CD4-positive, alpha-beta T cell (primary cell): ENCODE data around the gene TRABD2B. TPM values are rescaled to one million over a fixed set of nuclear protein-coding genes. Genes with fewer than 3 reads are reported as not detected.

Experiments
- ATAC-seq: fragments of 200-7000 bp; cut with Tn5 transposase; one replicate; pipeline ENCODE4 v1.10.0; 2022; ENCODE audit warnings: mild to moderate bottlenecking; ENCODE audit not compliant: poor library complexity
- CTCF ChIA-PET: fragments of 350-600 bp; sonication (Branson Sonifier 250); formaldehyde crosslinking; loops from one replicate; lab custom pipeline; 2021; ENCODE audit warnings: antibody characterized with exemption, inconsistent platforms; lab: Charles Lee
- POLR2A ChIA-PET: fragments of 350-600 bp; sonication (Branson Sonifier 250); formaldehyde crosslinking; loops from one replicate; lab custom pipeline; 2021; ENCODE audit warnings: antibody characterized with exemption, inconsistent platforms; lab: Charles Lee
- DNase-seq, 14 experiments: peaks; one replicate each; pipeline ENCODE4 v3.0.0-alpha.2; 2013 to 2020; ENCODE audit warnings: mixed read lengths in 2 of 14
- H3K27ac ChIP-seq, 2 donors: one replicate each; pipeline versions ENCODE4 v1.5.1 to v1.7.0; 2013; ENCODE audit warnings: low read length in 2 of 2, low read depth in 1 of 2, mild to moderate bottlenecking in 1 of 2
- H3K27me3 ChIP-seq, 2 experiments: 1 replicate in 1 of 2; 2 replicates in 1 of 2; pipeline versions ENCODE4 v1.6.1 to v1.7.0; 2013; ENCODE audit warnings: low read length in 2 of 2, control low read depth in 1 of 2, mild to moderate bottlenecking in 1 of 2, moderate library complexity in 1 of 2; ENCODE audit not compliant: insufficient read depth in 2 of 2, control insufficient read depth in 1 of 2
- H3K36me3 ChIP-seq: one replicate; pipeline ENCODE4 v1.6.1; 2013; ENCODE audit warnings: low read length, control low read depth; ENCODE audit not compliant: insufficient read depth
- H3K4me1 ChIP-seq: one replicate; pipeline ENCODE4 v1.6.1; 2013; ENCODE audit warnings: low read length, control low read depth; ENCODE audit not compliant: insufficient read depth
- H3K4me3 ChIP-seq: one replicate; pipeline ENCODE4 v1.5.1; 2013; ENCODE audit warnings: mild to moderate bottlenecking, low read length, moderate library complexity
- H3K9me3 ChIP-seq, 2 experiments: 1 replicate in 1 of 2; 2 replicates in 1 of 2; pipeline versions ENCODE4 v1.6.1 to v1.7.0; 2013; ENCODE audit warnings: low read length in 2 of 2, mild to moderate bottlenecking in 2 of 2, control low read depth in 1 of 2, moderate library complexity in 1 of 2; ENCODE audit not compliant: control insufficient read depth in 1 of 2, insufficient read depth in 1 of 2
- H3K27ac Mint-ChIP-seq: one replicate; pipeline ENCODE4 v1.8.0; 2020; ENCODE audit warnings: mixed read lengths
- H3K27me3 Mint-ChIP-seq: one replicate; pipeline ENCODE4 v1.8.0; 2021; ENCODE audit warnings: mixed read lengths
- H3K36me3 Mint-ChIP-seq: one replicate; pipeline ENCODE4 v1.8.0; 2021; ENCODE audit warnings: low read depth, mixed read lengths
- H3K4me1 Mint-ChIP-seq: one replicate; pipeline ENCODE4 v1.8.0; 2021; ENCODE audit warnings: low read depth, mixed read lengths
- H3K4me3 Mint-ChIP-seq: one replicate; pipeline ENCODE4 v1.8.0; 2020; ENCODE audit warnings: mild to moderate bottlenecking, mixed read lengths
- H3K9me3 Mint-ChIP-seq: one replicate; pipeline ENCODE4 v1.8.0; 2020; ENCODE audit warnings: mixed read lengths
- intact Hi-C, 2 experiments: fragments of 100-400 bp; cut with DNase I in 1 of 2; cut with micrococcal nuclease in 1 of 2; formaldehyde crosslinking; loops; one replicate each; pipeline versions ENCODE4 v1.15.1 to v1.9.0; 2023 to 2025; cut with DNase I, micrococcal nuclease
- total RNA-seq, 174 experiments: library from RNA in 2 of 174; stranded (reverse) in 2 of 174; gene quantifications; one replicate each; pipeline ENCODE4 v1.2.3 and lab custom pipeline; 2021 to 2026
- TF ChIP-seq, protein P1 (sequence below): fragments of 200-600 bp; IDR thresholded peaks from one replicate; pipeline ENCODE4 v1.8.0; 2022; ENCODE audit warnings: antibody characterized with exemption, mild to moderate bottlenecking

TRABD2B gene
- total RNA-seq, 2 experiments from 2014 or later = not detected

DNA sequence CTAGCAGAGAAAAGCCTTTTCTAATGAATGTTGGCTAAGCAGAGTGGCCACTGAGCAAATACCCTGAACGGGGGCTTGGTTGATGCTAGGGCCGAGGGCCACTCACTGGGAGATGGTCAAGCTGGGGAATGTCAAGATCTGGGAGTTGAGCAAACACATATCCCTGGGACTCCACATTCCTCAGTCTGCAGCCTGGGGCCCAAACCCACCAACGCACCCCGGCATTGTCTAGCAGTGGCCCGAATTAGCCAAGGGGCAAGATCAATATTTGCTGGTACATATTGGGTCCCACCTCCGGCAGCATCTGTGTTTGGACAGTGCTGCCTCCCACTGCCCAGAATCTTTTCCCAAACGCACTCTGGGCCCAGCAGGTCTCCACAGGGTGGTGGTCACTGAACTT lies 144.1 kb downstream of the TRABD2B start:
- ATAC-seq (no peak), DNase-seq (no peak)
- TF ChIP-seq, protein P1, sequence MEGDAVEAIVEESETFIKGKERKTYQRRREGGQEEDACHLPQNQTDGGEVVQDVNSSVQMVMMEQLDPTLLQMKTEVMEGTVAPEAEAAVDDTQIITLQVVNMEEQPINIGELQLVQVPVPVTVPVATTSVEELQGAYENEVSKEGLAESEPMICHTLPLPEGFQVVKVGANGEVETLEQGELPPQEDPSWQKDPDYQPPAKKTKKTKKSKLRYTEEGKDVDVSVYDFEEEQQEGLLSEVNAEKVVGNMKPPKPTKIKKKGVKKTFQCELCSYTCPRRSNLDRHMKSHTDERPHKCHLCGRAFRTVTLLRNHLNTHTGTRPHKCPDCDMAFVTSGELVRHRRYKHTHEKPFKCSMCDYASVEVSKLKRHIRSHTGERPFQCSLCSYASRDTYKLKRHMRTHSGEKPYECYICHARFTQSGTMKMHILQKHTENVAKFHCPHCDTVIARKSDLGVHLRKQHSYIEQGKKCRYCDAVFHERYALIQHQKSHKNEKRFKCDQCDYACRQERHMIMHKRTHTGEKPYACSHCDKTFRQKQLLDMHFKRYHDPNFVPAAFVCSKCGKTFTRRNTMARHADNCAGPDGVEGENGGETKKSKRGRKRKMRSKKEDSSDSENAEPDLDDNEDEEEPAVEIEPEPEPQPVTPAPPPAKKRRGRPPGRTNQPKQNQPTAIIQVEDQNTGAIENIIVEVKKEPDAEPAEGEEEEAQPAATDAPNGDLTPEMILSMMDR = no peak
- H3K27ac Mint-ChIP-seq = no peak overlapping the region
- CTCF ChIA-PET = no interaction called here
- intact Hi-C loops = no loop called here
- no peaks in the 10 kb centered on the region for H3K9me3 Mint-ChIP-seq
- no peaks in the 10 kb centered on the region for H3K36me3 Mint-ChIP-seq
- Histone ChIP-seq H3K4me3 (no peak overlapping the region), H3K9me3 (no peaks in the 10 kb centered on the region), H3K4me1 (no peaks in the 10 kb centered on the region), H3K36me3 (no peaks in the 10 kb centered on the region), H3K27me3 (no peaks in the 10 kb centered on the region), H3K27ac (no peak overlapping the region)
- H3K4me1 Mint-ChIP-seq = no peaks in the 10 kb centered on the region
- POLR2A ChIA-PET = no interaction called here
- no peak overlapping the region for H3K4me3 Mint-ChIP-seq
- H3K27me3 Mint-ChIP-seq = no peaks in the 10 kb centered on the region

DNA sequence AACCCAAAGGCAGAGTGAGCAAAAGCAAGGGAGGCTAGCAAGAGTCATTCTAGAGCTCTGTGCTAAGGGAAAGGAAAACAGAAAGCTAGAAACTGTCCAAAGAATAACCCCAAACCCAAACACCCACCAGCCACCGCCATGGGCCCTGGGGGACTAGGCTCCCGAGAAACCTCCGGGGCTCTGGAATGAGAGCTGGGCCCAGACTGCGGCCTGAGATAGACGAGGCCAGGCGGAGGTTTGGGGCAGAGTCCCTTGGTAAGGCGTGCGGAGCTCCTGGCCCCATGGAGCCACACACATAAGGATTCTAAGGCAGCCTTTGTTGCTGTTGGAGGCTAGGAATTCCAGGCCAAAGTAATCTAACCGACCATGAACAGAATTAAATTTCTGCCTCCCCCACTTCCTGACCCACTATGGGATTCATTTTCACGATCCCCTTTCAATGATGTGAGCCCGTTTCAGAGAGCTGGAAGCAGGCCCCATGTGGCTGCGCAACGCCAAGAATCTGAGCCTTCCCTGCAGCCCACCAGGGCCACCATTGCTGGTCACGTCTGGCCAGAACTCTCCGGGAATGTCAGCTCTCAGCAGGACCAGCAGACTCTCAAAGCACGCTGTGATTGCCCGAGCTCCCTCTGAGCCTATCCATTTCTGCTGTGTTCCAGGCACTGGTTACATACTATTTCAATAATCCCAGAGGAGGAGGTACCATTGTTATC lies 145.0 kb downstream of the TRABD2B start:
- intact Hi-C loops = no loop called here
- Mint-ChIP-seq H3K27me3 (no peaks in the 10 kb centered on the region), H3K4me1 (no peaks in the 10 kb centered on the region), H3K27ac (no peak overlapping the region), H3K9me3 (no peaks in the 10 kb centered on the region), H3K36me3 (no peaks in the 10 kb centered on the region), H3K4me3 (no peak overlapping the region)
- DNase-seq = no peak
- Histone ChIP-seq H3K27ac (no peak overlapping the region), H3K4me1 (no peaks in the 10 kb centered on the region), H3K4me3 (no peak overlapping the region), H3K9me3 (no peaks in the 10 kb centered on the region), H3K36me3 (no peaks in the 10 kb centered on the region), H3K27me3 (no peaks in the 10 kb centered on the region)
- POLR2A ChIA-PET = no interaction called here
- CTCF ChIA-PET = no interaction called here
- TF ChIP-seq, protein P1 = no peak
- ATAC-seq = no peak

DNA sequence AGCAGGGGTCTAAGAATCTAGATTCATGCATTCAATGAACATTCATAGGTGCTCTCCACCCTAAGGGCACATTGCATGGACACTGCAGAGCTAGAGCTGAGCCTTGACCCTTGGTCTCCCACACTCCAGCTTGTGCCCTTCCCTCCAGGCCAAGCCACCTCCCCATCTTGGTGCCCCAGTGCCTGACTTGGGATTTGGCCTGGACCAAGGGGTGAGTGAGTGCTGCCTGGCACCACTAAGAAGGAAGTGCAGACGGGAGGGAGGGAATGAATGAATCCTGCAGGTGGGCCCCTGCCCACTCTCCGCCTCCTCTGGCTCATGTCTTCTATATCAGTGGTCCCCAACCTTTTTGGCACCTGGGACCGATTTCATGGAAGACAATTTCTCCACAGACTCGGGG lies 146.7 kb downstream of the TRABD2B start:
- H3K9me3 Mint-ChIP-seq = no peaks in the 10 kb centered on the region
- no peaks in the 10 kb centered on the region for H3K9me3 ChIP-seq
- DNase-seq (no peak), ATAC-seq (no peak)
- H3K27me3 Mint-ChIP-seq = no peaks in the 10 kb centered on the region
- no peak overlapping the region for H3K27ac Mint-ChIP-seq
- H3K4me3 Mint-ChIP-seq = no peak overlapping the region
- POLR2A ChIA-PET = no interaction called here
- CTCF ChIA-PET = no interaction called here
- no peaks in the 10 kb centered on the region for H3K4me1 Mint-ChIP-seq
- no peaks in the 10 kb centered on the region for H3K36me3 Mint-ChIP-seq
- intact Hi-C loops = no loop called here
- H3K4me3 ChIP-seq = no peak overlapping the region
- TF ChIP-seq, protein P1 = no peak
- no peaks in the 10 kb centered on the region for H3K4me1 ChIP-seq
- no peaks in the 10 kb centered on the region for H3K27me3 ChIP-seq
- no peak overlapping the region for H3K27ac ChIP-seq
- no peaks in the 10 kb centered on the region for H3K36me3 ChIP-seq
